Neural cell (in vitro differentiated cells): ENCODE data around the gene MAP3K5. TPM values are rescaled to one million over a fixed set of nuclear protein-coding genes. Genes with fewer than 3 reads are reported as not detected.

Source experiments
- H2AFZ ChIP-seq: fragments of 200-600, 300-800 bp; sonication (generic), shearing (Covaris generic); 2 replicates; pipeline ENCODE4 v1.6.0; 2014; ENCODE audit warnings: low read depth, mild to moderate bottlenecking, antibody characterized with exemption, low read length, moderate library complexity
- H3F3A ChIP-seq: fragments of 200-600 bp; shearing (Covaris generic); 2 replicates; pipeline ENCODE4 v1.6.1; 2016; ENCODE audit warnings: mild to moderate bottlenecking, moderate library complexity, mixed read lengths, antibody characterized with exemption, low read length; ENCODE audit not compliant: insufficient read depth, poor library complexity, severe bottlenecking
- H3K27ac ChIP-seq: fragments of 200-600, 300-800 bp; sonication (generic), shearing (Covaris generic); 2 replicates; pipeline ENCODE4 v1.5.1; 2014; ENCODE audit warnings: mild to moderate bottlenecking, low read length, moderate library complexity
- H3K27me3 ChIP-seq: fragments of 300-800, 200-600 bp; sonication (generic), shearing (Covaris generic); 2 replicates; pipeline ENCODE4 v1.6.0; 2014; ENCODE audit warnings: mild to moderate bottlenecking, low read depth, low read length, moderate library complexity; ENCODE audit not compliant: insufficient read depth
- H3K36me3 ChIP-seq: fragments of 300-800, 200-600 bp; sonication (generic), shearing (Covaris generic); 2 replicates; pipeline ENCODE4 v1.5.1; 2014; ENCODE audit warnings: mild to moderate bottlenecking, antibody characterized with exemption, low read length, moderate library complexity; ENCODE audit not compliant: insufficient read depth
- H3K4me2 ChIP-seq: fragments of 300-800, 200-600 bp; sonication (generic), shearing (Covaris generic); 2 replicates; pipeline ENCODE4 v1.6.0; 2014; ENCODE audit warnings: mild to moderate bottlenecking, low read length
- H3K4me3 ChIP-seq: fragments of 300-800, 200-600 bp; sonication (generic), shearing (Covaris generic); 2 replicates; pipeline ENCODE4 v1.5.1; 2014; ENCODE audit warnings: mild to moderate bottlenecking, low read length, moderate library complexity
- H3K79me2 ChIP-seq: fragments of 200-600 bp; shearing (Covaris generic); replicated peaks from 2 replicates; pipeline ENCODE4 v1.6.0; 2014; ENCODE audit warnings: mild to moderate bottlenecking, low read length, moderate library complexity; ENCODE audit not compliant: insufficient read depth
- H3K9ac ChIP-seq: fragments of 300-800, 200-600 bp; sonication (generic), shearing (Covaris generic); 2 replicates; pipeline ENCODE4 v1.6.1; 2016; ENCODE audit warnings: mild to moderate bottlenecking, low read length, mixed read lengths
- H3K9me2 ChIP-seq: fragments of 200-600 bp; shearing (Covaris generic); 2 replicates; pipeline ENCODE4 v1.6.1; 2016; ENCODE audit warnings: mild to moderate bottlenecking, low read length, mixed read lengths; ENCODE audit not compliant: insufficient read depth
- H3K9me3 ChIP-seq: fragments of 200-600, 300-800 bp; sonication (generic), shearing (Covaris generic); 2 replicates; pipeline ENCODE4 v1.6.1; 2016; ENCODE audit warnings: mild to moderate bottlenecking, mixed run types, low read length, moderate library complexity, mixed read lengths
- H4K20me1 ChIP-seq: fragments of 200-600 bp; shearing (Covaris generic); 2 replicates; pipeline ENCODE4 v1.6.1; 2016; ENCODE audit warnings: mild to moderate bottlenecking, mixed run types; ENCODE audit not compliant: insufficient read depth
- CTCF ChIP-seq: fragments of 450-650 bp; IDR thresholded peaks from 2 replicates; pipeline ENCODE4 v1.5.1; 2014; ENCODE audit warnings: antibody characterized with exemption, mild to moderate bottlenecking, moderate library complexity; ENCODE audit not compliant: poor library complexity, severe bottlenecking
- EP300 ChIP-seq: fragments of 450-650 bp; conservative IDR thresholded peaks from 2 replicates; pipeline ENCODE4 v1.6.1; 2014; ENCODE audit warnings: antibody characterized with exemption, mild to moderate bottlenecking, moderate library complexity; ENCODE audit not compliant: poor library complexity, severe bottlenecking
- EZH2 ChIP-seq: fragments of 200-600, 300-800 bp; shearing (Covaris generic), sonication (generic); IDR thresholded peaks from 2 replicates; pipeline ENCODE4 v1.6.1; 2014; ENCODE audit warnings: antibody characterized with exemption, low read length, borderline replicate concordance, mild to moderate bottlenecking; ENCODE audit not compliant: insufficient read depth, poor library complexity, severe bottlenecking
- MXI1 ChIP-seq: fragments of 450-650 bp; conservative IDR thresholded peaks from 2 replicates; pipeline ENCODE4 v1.6.1; 2014; ENCODE audit warnings: antibody characterized with exemption, mild to moderate bottlenecking; ENCODE audit not compliant: poor library complexity, severe bottlenecking
- POLR2AphosphoS5 ChIP-seq: IDR thresholded peaks from 2 replicates; pipeline ENCODE4 v1.6.1; 2012
- RAD21 ChIP-seq: fragments of 450-650 bp; conservative IDR thresholded peaks from 2 replicates; pipeline ENCODE4 v1.6.1; 2014; ENCODE audit warnings: antibody characterized with exemption, mild to moderate bottlenecking, moderate library complexity
- REST ChIP-seq: IDR thresholded peaks from 2 replicates; pipeline ENCODE4 v1.6.1; 2012; ENCODE audit warnings: borderline replicate concordance
- SMC3 ChIP-seq: fragments of 450-650 bp; conservative IDR thresholded peaks from 2 replicates; pipeline ENCODE4 v1.6.1; 2014; ENCODE audit warnings: antibody characterized with exemption, mild to moderate bottlenecking, moderate library complexity; ENCODE audit not compliant: poor library complexity
- TAF1 ChIP-seq: IDR thresholded peaks from 2 replicates; pipeline ENCODE4 v1.6.1; 2012; ENCODE audit warnings: low read depth
- polyA plus RNA-seq: library from polyadenylated mRNA; depleted of rRNA; stranded (reverse); fragments of >200 nt; gene quantifications from 2 replicates; pipeline ENCODE4 v1.2.3, GENCODE V29; 2014

Gene MAP3K5
- polyA plus RNA-seq, 1 donor from 2014 or later = 2.0 TPM

- Histone ChIP-seq H3K9me2 (no peaks in the 10 kb centered on the region), H3K4me3 (no peak overlapping the region), H4K20me1 (no peaks in the 10 kb centered on the region), H3K9ac (no peak overlapping the region), H2AFZ (no peak overlapping the region), H3F3A (no peaks in the 10 kb centered on the region), H3K9me3 (no peaks in the 10 kb centered on the region), H3K27me3 (no peaks in the 10 kb centered on the region), H3K27ac (no peak overlapping the region), H3K4me2 (no peak overlapping the region), H3K36me3 (no peaks in the 10 kb centered on the region), H3K79me2 (no peaks in the 10 kb centered on the region)
- no peak for TF ChIP-seq CTCF
- no peak for TF ChIP-seq MXI1
- no peak for TF ChIP-seq EP300
- no peak for TF ChIP-seq TAF1
- TF ChIP-seq SMC3 = no peak
- TF ChIP-seq REST = no peak
- TF ChIP-seq RAD21 = no peak
- no peak for TF ChIP-seq POLR2AphosphoS5
- no peak for TF ChIP-seq EZH2
Observed at GRCh38 chr6:136669299-136669699, 123.0 kb downstream of the MAP3K5 start.

- no peak overlapping the region for H3K9ac ChIP-seq
- no peaks in the 10 kb centered on the region for H3K9me2 ChIP-seq
- no peak overlapping the region for H3K4me2 ChIP-seq
- H3K9me3 ChIP-seq = no peaks in the 10 kb centered on the region
- no peak for TF ChIP-seq RAD21
- TF ChIP-seq EP300 = no peak
- TF ChIP-seq EZH2 = no peak
- no peak for TF ChIP-seq CTCF
- TF ChIP-seq SMC3 = no peak
- TF ChIP-seq POLR2AphosphoS5 = no peak
- no peak for TF ChIP-seq REST
- TF ChIP-seq MXI1 = no peak
- no peak for TF ChIP-seq TAF1
- no peaks in the 10 kb centered on the region for H4K20me1 ChIP-seq
- no peaks in the 10 kb centered on the region for H3K27me3 ChIP-seq
- H3K4me3 ChIP-seq = no peak overlapping the region
- no peaks in the 10 kb centered on the region for H3F3A ChIP-seq
- H3K36me3 ChIP-seq = no peaks in the 10 kb centered on the region
- H3K79me2 ChIP-seq = no peaks in the 10 kb centered on the region
- H2AFZ ChIP-seq = no peak overlapping the region
- no peak overlapping the region for H3K27ac ChIP-seq
Observed at GRCh38 chr6:136668571-136668970, 123.7 kb downstream of the MAP3K5 start.
